ENCODE measurements around the gene PHF14. TPM values are rescaled to one million over a fixed set of nuclear protein-coding genes. Genes with fewer than 3 reads are reported as not detected.
A peak's percentile ranks its signal among the peaks of the same experiment; 100 is the strongest.

Gene PHF14
- total RNA-seq, 2 donors from 2014 or later = 27.1 to 31.3 TPM

- no peak for ATAC-seq
- Mint-ChIP-seq H3K4me1 (peaks cover 3% of the 10 kb centered on the region), H3K36me3 (ENCODE audit: low read depth) (peaks cover 2% of the 10 kb centered on the region), H3K4me3 (no peak overlapping the region), H3K27ac (no peak overlapping the region), H3K27me3 (peaks cover 21% of the 10 kb centered on the region)
- H3K9me3 ChIP-seq (ENCODE audit: control insufficient read depth, low read length, poor library complexity, severe bottlenecking) = no peaks in the 10 kb centered on the region
- DNase-seq = no peak
These were observed 222.5 kb downstream of the PHF14 start for GRCh38 chr7:11196143-11196542.

GRCh38 chr7:11203224-11203623 lies 229.6 kb downstream of the PHF14 start:
- H3K9me3 ChIP-seq (ENCODE audit: control insufficient read depth, low read length, poor library complexity, severe bottlenecking) = no peaks in the 10 kb centered on the region
- H3K4me3 Mint-ChIP-seq = no peak overlapping the region
- no peaks in the 10 kb centered on the region for H3K27me3 Mint-ChIP-seq
- H3K27ac Mint-ChIP-seq = no peak overlapping the region
- peaks cover 2% of the 10 kb centered on the region for H3K36me3 Mint-ChIP-seq (ENCODE audit: low read depth)
- H3K4me1 Mint-ChIP-seq = no peaks in the 10 kb centered on the region
- no peak for ATAC-seq
- no peak for DNase-seq

- no peak overlapping the region for H3K4me3 Mint-ChIP-seq
- DNase-seq = no peak
- H3K36me3 Mint-ChIP-seq (ENCODE audit: low read depth) = peaks cover 2% of the 10 kb centered on the region
- H3K9me3 ChIP-seq (ENCODE audit: control insufficient read depth, low read length, poor library complexity, severe bottlenecking) = no peaks in the 10 kb centered on the region
- no peak for ATAC-seq
- H3K27ac Mint-ChIP-seq = no peak overlapping the region
- no peaks in the 10 kb centered on the region for H3K4me1 Mint-ChIP-seq
- H3K27me3 Mint-ChIP-seq = no peaks in the 10 kb centered on the region
These were observed 230.0 kb downstream of the PHF14 start for GRCh38 chr7:11203683-11204082.

GRCh38 chr7:11206177-11206899 lies 232.7 kb downstream of the PHF14 start:
- DNase-seq (no peak), ATAC-seq (no peak)
- H3K36me3 Mint-ChIP-seq (ENCODE audit: low read depth) = peaks cover 2% of the 10 kb centered on the region
- no peaks in the 10 kb centered on the region for H3K27me3 Mint-ChIP-seq
- no peak overlapping the region for H3K4me3 Mint-ChIP-seq
- H3K9me3 ChIP-seq (ENCODE audit: control insufficient read depth, low read length, poor library complexity, severe bottlenecking) = no peaks in the 10 kb centered on the region
- H3K4me1 Mint-ChIP-seq = no peaks in the 10 kb centered on the region
- H3K27ac Mint-ChIP-seq = no peak overlapping the region

- no peaks in the 10 kb centered on the region for H3K27me3 Mint-ChIP-seq
- ATAC-seq = no peak
- no peak for DNase-seq
- peaks cover 2% of the 10 kb centered on the region for H3K4me1 Mint-ChIP-seq
- H3K9me3 ChIP-seq (ENCODE audit: control insufficient read depth, low read length, poor library complexity, severe bottlenecking) = no peaks in the 10 kb centered on the region
- H3K36me3 Mint-ChIP-seq (ENCODE audit: low read depth) = peaks cover 2% of the 10 kb centered on the region
- no peak overlapping the region for H3K4me3 Mint-ChIP-seq
- H3K27ac Mint-ChIP-seq = no peak overlapping the region
These were observed 233.9 kb downstream of the PHF14 start for GRCh38 chr7:11207565-11207964.

- H3K4me1 Mint-ChIP-seq = peaks cover 2% of the 10 kb centered on the region
- no peak for DNase-seq
- no peak for ATAC-seq
- peaks cover 2% of the 10 kb centered on the region for H3K36me3 Mint-ChIP-seq (ENCODE audit: low read depth)
- H3K27me3 Mint-ChIP-seq = peaks cover 8% of the 10 kb centered on the region
- H3K27ac Mint-ChIP-seq = no peak overlapping the region
- H3K4me3 Mint-ChIP-seq = no peak overlapping the region
- H3K9me3 ChIP-seq (ENCODE audit: control insufficient read depth, low read length, poor library complexity, severe bottlenecking) = no peaks in the 10 kb centered on the region
These were observed 235.3 kb downstream of the PHF14 start for GRCh38 chr7:11208883-11209465.

- DNase-seq (no peak), ATAC-seq (no peak)
- no peaks in the 10 kb centered on the region for H3K9me3 ChIP-seq (ENCODE audit: control insufficient read depth, low read length, poor library complexity, severe bottlenecking)
- Mint-ChIP-seq H3K27me3 (peaks cover 20% of the 10 kb centered on the region), H3K27ac (no peak overlapping the region), H3K4me3 (no peak overlapping the region), H3K4me1 (peaks cover 2% of the 10 kb centered on the region), H3K36me3 (ENCODE audit: low read depth) (no peaks in the 10 kb centered on the region)
These were observed 236.7 kb downstream of the PHF14 start for GRCh38 chr7:11210374-11210773.

- peak in 1 of 3 donors; percentile 17 for DNase-seq
- H3K27me3 Mint-ChIP-seq = peaks cover 37% of the 10 kb centered on the region
- H3K36me3 Mint-ChIP-seq (ENCODE audit: low read depth) = no peaks in the 10 kb centered on the region
- H3K9me3 ChIP-seq (ENCODE audit: control insufficient read depth, low read length, poor library complexity, severe bottlenecking) = no peaks in the 10 kb centered on the region
- H3K4me3 Mint-ChIP-seq = no peak overlapping the region
- ATAC-seq = peak; percentile 66
- H3K27ac Mint-ChIP-seq = no peak overlapping the region
- peaks cover 2% of the 10 kb centered on the region for H3K4me1 Mint-ChIP-seq
These were observed 238.5 kb downstream of the PHF14 start for GRCh38 chr7:11212080-11212711.

- Mint-ChIP-seq H3K27ac (no peak overlapping the region), H3K36me3 (ENCODE audit: low read depth) (no peaks in the 10 kb centered on the region), H3K4me1 (peaks cover 2% of the 10 kb centered on the region), H3K27me3 (peaks cover 37% of the 10 kb centered on the region), H3K4me3 (no peak overlapping the region)
- DNase-seq (no peak), ATAC-seq (no peak)
- H3K9me3 ChIP-seq (ENCODE audit: control insufficient read depth, low read length, poor library complexity, severe bottlenecking) = no peaks in the 10 kb centered on the region
These were observed 239.1 kb downstream of the PHF14 start for GRCh38 chr7:11212816-11213215.

- no peak overlapping the region for H3K27ac Mint-ChIP-seq
- H3K4me1 Mint-ChIP-seq = peaks cover 2% of the 10 kb centered on the region
- peaks cover 41% of the 10 kb centered on the region for H3K27me3 Mint-ChIP-seq
- DNase-seq (no peak), ATAC-seq (no peak)
- no peak overlapping the region for H3K4me3 Mint-ChIP-seq
- no peaks in the 10 kb centered on the region for H3K36me3 Mint-ChIP-seq (ENCODE audit: low read depth)
- no peaks in the 10 kb centered on the region for H3K9me3 ChIP-seq (ENCODE audit: control insufficient read depth, low read length, poor library complexity, severe bottlenecking)
These were observed 239.6 kb downstream of the PHF14 start for GRCh38 chr7:11213266-11213665.

GRCh38 chr7:11216276-11216675 lies 242.6 kb downstream of the PHF14 start:
- DNase-seq = no peak
- H3K9me3 ChIP-seq (ENCODE audit: control insufficient read depth, low read length, poor library complexity, severe bottlenecking) = no peaks in the 10 kb centered on the region
- no peaks in the 10 kb centered on the region for H3K36me3 Mint-ChIP-seq (ENCODE audit: low read depth)
- H3K27me3 Mint-ChIP-seq = peaks cover 51% of the 10 kb centered on the region
- ATAC-seq = no peak
- H3K4me3 Mint-ChIP-seq = no peak overlapping the region
- peaks cover 2% of the 10 kb centered on the region for H3K4me1 Mint-ChIP-seq
- H3K27ac Mint-ChIP-seq = no peak overlapping the region

GRCh38 chr7:11217848-11218565 lies 244.3 kb downstream of the PHF14 start:
- Mint-ChIP-seq H3K4me1 (peaks cover 2% of the 10 kb centered on the region), H3K36me3 (ENCODE audit: low read depth) (no peaks in the 10 kb centered on the region), H3K4me3 (no peak overlapping the region), H3K27ac (no peak overlapping the region), H3K27me3 (peaks cover 49% of the 10 kb centered on the region)
- DNase-seq (no peak), ATAC-seq (no peak)
- no peaks in the 10 kb centered on the region for H3K9me3 ChIP-seq (ENCODE audit: control insufficient read depth, low read length, poor library complexity, severe bottlenecking)

Measured in T-helper 17 cell (primary cell).